Body of pancreas (tissue), 4 donors: Measurements from ENCODE around the gene CNNM3.

ENCODE experiments used
- CTCF ChIP-seq, 7 experiments: fragments of 450-650 bp in 4 of 7; fragments of 200-600 bp in 3 of 7; sonication (generic) in 3 of 7; IDR thresholded peaks; one replicate each; pipeline ENCODE4 v1.5.1; 2016 to 2019; ENCODE audit warnings: antibody characterized with exemption in 7 of 7
- POLR2A ChIP-seq, 3 donors: fragments of 450-650 bp; IDR thresholded peaks; one replicate each; pipeline ENCODE4 v1.6.1; 2016; ENCODE audit warnings: antibody characterized with exemption in 3 of 3, mild to moderate bottlenecking in 2 of 3

GRCh38 chr2:96811917-96812316 is 4.2 kb upstream of the CNNM3 start:
- TF ChIP-seq CTCF (IDR thresholded peaks at IDR 0.05), result no peak
- TF ChIP-seq POLR2A (IDR thresholded peaks at IDR 0.05), result no peak
